Neuronal stem cell (in vitro differentiated cells): Measurements from ENCODE around the gene PCLO.

Experiments
- DNase-seq: peaks from one replicate; pipeline ENCODE4 v3.0.0-alpha.2; 2013; ENCODE audit warnings: low spot score
- H2AFZ ChIP-seq: one replicate; pipeline ENCODE4 v1.6.1; 2013; ENCODE audit warnings: mild to moderate bottlenecking, low read length, inconsistent platforms
- H2AK5ac ChIP-seq: 2 replicates; pipeline ENCODE4 v1.6.1; 2013; ENCODE audit warnings: low read depth, mild to moderate bottlenecking, inconsistent platforms, low read length, moderate library complexity, mixed read lengths
- H2BK120ac ChIP-seq: 2 replicates; pipeline ENCODE4 v1.6.1; 2013; ENCODE audit warnings: low read depth, mild to moderate bottlenecking, inconsistent platforms, low read length, moderate library complexity, mixed read lengths
- H2BK12ac ChIP-seq: one replicate; pipeline ENCODE4 v1.6.1; 2013; ENCODE audit warnings: low read length, inconsistent platforms
- H2BK15ac ChIP-seq: 2 replicates; pipeline ENCODE4 v1.6.1; 2013; ENCODE audit warnings: mild to moderate bottlenecking, low read length, inconsistent platforms, mixed read lengths
- H2BK5ac ChIP-seq: one replicate; pipeline ENCODE4 v1.6.1; 2013; ENCODE audit warnings: inconsistent platforms, mild to moderate bottlenecking, low read length, moderate library complexity
- H3K14ac ChIP-seq: one replicate; pipeline ENCODE4 v1.6.1; 2013; ENCODE audit warnings: low read length, inconsistent platforms
- H3K18ac ChIP-seq: 2 replicates; pipeline ENCODE4 v1.6.1; 2013; ENCODE audit warnings: low read length, inconsistent platforms
- H3K23ac ChIP-seq: 2 replicates; pipeline ENCODE4 v1.6.1; 2013; ENCODE audit warnings: low read depth, mild to moderate bottlenecking, mixed read lengths, low read length, inconsistent platforms; ENCODE audit not compliant: poor library complexity
- H3K27ac ChIP-seq: replicated peaks from 3 replicates; pipeline ENCODE4 v1.5.1; 2013; ENCODE audit warnings: low read length, inconsistent platforms
- H3K27me3 ChIP-seq, 3 experiments: 2 replicates each; pipeline ENCODE4 v1.6.1; 2013; ENCODE audit warnings: low read length in 3 of 3, mild to moderate bottlenecking in 2 of 3, inconsistent platforms in 1 of 3, low read depth in 1 of 3, mixed read lengths in 1 of 3, moderate library complexity in 1 of 3; ENCODE audit not compliant: control insufficient read depth in 3 of 3, insufficient read depth in 3 of 3
- H3K36me3 ChIP-seq, 2 donors: replicated peaks in 1 of 2; 2 replicates each; pipeline ENCODE4 v1.6.1; 2013; ENCODE audit warnings: low read length in 2 of 2; ENCODE audit not compliant: control insufficient read depth in 2 of 2, insufficient read depth in 2 of 2
- H3K4ac ChIP-seq: 2 replicates; pipeline ENCODE4 v1.6.1; 2013; ENCODE audit warnings: inconsistent platforms, mild to moderate bottlenecking, low read length, moderate library complexity
- H3K4me1 ChIP-seq, 2 donors: 1 replicate in 1 of 2; 2 replicates in 1 of 2; pipeline ENCODE4 v1.6.1; 2013; ENCODE audit warnings: low read length in 2 of 2, low read depth in 1 of 2; ENCODE audit not compliant: control insufficient read depth in 2 of 2, insufficient read depth in 1 of 2
- H3K4me2 ChIP-seq: one replicate; pipeline ENCODE4 v1.6.1; 2013; ENCODE audit warnings: mild to moderate bottlenecking, low read length, inconsistent platforms; ENCODE audit not compliant: insufficient read depth, poor library complexity, severe bottlenecking
- H3K4me3 ChIP-seq, 2 donors: 2 replicates each; pipeline ENCODE4 v1.5.1; 2013; ENCODE audit warnings: low read length in 2 of 2, mild to moderate bottlenecking in 2 of 2, inconsistent platforms in 1 of 2, moderate library complexity in 1 of 2
- H3K79me1 ChIP-seq: one replicate; pipeline ENCODE4 v1.6.1; 2013; ENCODE audit warnings: low read depth, mild to moderate bottlenecking, inconsistent platforms, low read length, moderate library complexity
- H3K9ac ChIP-seq: one replicate; pipeline ENCODE4 v1.6.1; 2013; ENCODE audit warnings: mild to moderate bottlenecking, low read depth, low read length, inconsistent platforms; ENCODE audit not compliant: poor library complexity
- H3K9me3 ChIP-seq, 2 donors: replicated peaks in 1 of 2; 2 replicates each; pipeline versions ENCODE3 to v1.6.1; 2013; ENCODE audit warnings: low read length in 2 of 2, mild to moderate bottlenecking in 2 of 2, inconsistent platforms in 1 of 2, low read depth in 1 of 2, mixed read lengths in 1 of 2, moderate library complexity in 1 of 2; ENCODE audit not compliant: control insufficient read depth in 2 of 2, insufficient read depth in 1 of 2
- H4K8ac ChIP-seq: one replicate; pipeline ENCODE4 v1.6.1; 2013; ENCODE audit warnings: low read depth, mild to moderate bottlenecking, inconsistent platforms, low read length, moderate library complexity
- H4K91ac ChIP-seq: one replicate; pipeline ENCODE4 v1.6.1; 2013; ENCODE audit warnings: low read length, low read depth, mild to moderate bottlenecking, inconsistent platforms; ENCODE audit not compliant: poor library complexity
- WGBS, 2 donors: extraction: QIAGEN DNeasy Blood & Tissue Kit; methylation state at CpG; one replicate each; pipeline ENCODE4 v1.1.7; 2013; ENCODE audit warnings: missing lambda C conversion rate in 2 of 2, mixed read lengths in 1 of 2; ENCODE audit not compliant: insufficient read length in 2 of 2, insufficient replicate concordance in 1 of 2; ENCODE audit errors: extremely low coverage in 2 of 2; 5-methylcytosine and 5-hydroxymethylcytosine counted together

Gene PCLO

GRCh38 chr7:82932516-82932915 is 230.2 kb downstream of the PCLO start:
- no peak overlapping the region for H3K23ac ChIP-seq
- no peak overlapping the region for H3K4ac ChIP-seq
- H2BK5ac ChIP-seq, result no peak overlapping the region
- H3K9me3 ChIP-seq, result no peaks in the 10 kb centered on the region
- no peak overlapping the region for H4K91ac ChIP-seq
- no peak overlapping the region for H3K18ac ChIP-seq
- no peak overlapping the region for H2BK12ac ChIP-seq
- H3K36me3 ChIP-seq, result peaks cover 0 to 2% of the 10 kb centered on the region in 2 donors
- H3K79me1 ChIP-seq, result no peaks in the 10 kb centered on the region
- no peak overlapping the region for H4K8ac ChIP-seq
- H3K27ac ChIP-seq, result no peak overlapping the region
- no peak overlapping the region for H3K14ac ChIP-seq
- H2AFZ ChIP-seq, result no peak overlapping the region
- WGBS, 2 donors, result no CpG with 5 or more reads among the region's 1 CpG
- H3K27me3 ChIP-seq, result no peaks in the 10 kb centered on the region
- DNase-seq, result no peak
- no peak overlapping the region for H3K9ac ChIP-seq
- no peak overlapping the region for H2BK120ac ChIP-seq
- H2BK15ac ChIP-seq, result no peak overlapping the region
- no peak overlapping the region for H3K4me3 ChIP-seq
- no peak overlapping the region for H3K4me2 ChIP-seq
- H3K4me1 ChIP-seq, result no peaks in the 10 kb centered on the region
- no peak overlapping the region for H2AK5ac ChIP-seq

GRCh38 chr7:82926477-82926876 is 236.2 kb downstream of the PCLO start:
- no peak overlapping the region for H4K91ac ChIP-seq
- no peak overlapping the region for H3K9ac ChIP-seq
- no peak overlapping the region for H2BK5ac ChIP-seq
- peaks cover 0 to 2% of the 10 kb centered on the region in 2 donors for H3K36me3 ChIP-seq
- no peak overlapping the region for H3K4me2 ChIP-seq
- peaks cover 0 to 7% of the 10 kb centered on the region in 2 donors for H3K4me1 ChIP-seq
- no peak overlapping the region for H3K4ac ChIP-seq
- no peak overlapping the region for H2AK5ac ChIP-seq
- no peak overlapping the region for H3K23ac ChIP-seq
- DNase-seq, result peak; percentile 21
- no peak overlapping the region for H3K4me3 ChIP-seq
- H3K14ac ChIP-seq, result no peak overlapping the region
- H3K9me3 ChIP-seq, result no peaks in the 10 kb centered on the region
- no peak overlapping the region for H3K18ac ChIP-seq
- no peak overlapping the region for H2AFZ ChIP-seq
- no CpG with 5 or more reads among the region's 2 CpGs for WGBS, 2 donors
- H3K27me3 ChIP-seq, result no peaks in the 10 kb centered on the region
- no peak overlapping the region for H2BK12ac ChIP-seq
- H3K27ac ChIP-seq, result no peak overlapping the region
- no peak overlapping the region for H4K8ac ChIP-seq
- no peak overlapping the region for H2BK120ac ChIP-seq
- no peaks in the 10 kb centered on the region for H3K79me1 ChIP-seq
- no peak overlapping the region for H2BK15ac ChIP-seq

- no peak overlapping the region for H3K14ac ChIP-seq
- no peak overlapping the region for H2BK15ac ChIP-seq
- peaks cover 0 to 7% of the 10 kb centered on the region in 2 donors for H3K4me1 ChIP-seq
- H3K9me3 ChIP-seq, result no peaks in the 10 kb centered on the region
- no peak overlapping the region for H4K91ac ChIP-seq
- H3K4ac ChIP-seq, result no peak overlapping the region
- no peaks in the 10 kb centered on the region for H3K27me3 ChIP-seq
- H3K36me3 ChIP-seq, result peaks cover 0 to 2% of the 10 kb centered on the region in 2 donors
- no peak overlapping the region for H3K4me2 ChIP-seq
- no peak overlapping the region for H3K9ac ChIP-seq
- H3K4me3 ChIP-seq, result no peak overlapping the region
- no peak overlapping the region for H4K8ac ChIP-seq
- H2BK12ac ChIP-seq, result no peak overlapping the region
- H3K18ac ChIP-seq, result no peak overlapping the region
- H3K23ac ChIP-seq, result no peak overlapping the region
- no peak overlapping the region for H2BK5ac ChIP-seq
- no peak overlapping the region for H2BK120ac ChIP-seq
- H3K79me1 ChIP-seq, result no peaks in the 10 kb centered on the region
- DNase-seq, result no peak
- no peak overlapping the region for H2AFZ ChIP-seq
- no peak overlapping the region for H2AK5ac ChIP-seq
- no peak overlapping the region for H3K27ac ChIP-seq
Observed at GRCh38 chr7:82925331-82925730, 237.4 kb downstream of the PCLO start.

GRCh38 chr7:82906502-82906901 is 256.2 kb downstream of the PCLO start:
- no peak overlapping the region for H3K14ac ChIP-seq
- no peak overlapping the region for H2BK120ac ChIP-seq
- no peaks in the 10 kb centered on the region for H3K4me1 ChIP-seq
- DNase-seq, result no peak
- no peak overlapping the region for H3K4me2 ChIP-seq
- no peak overlapping the region for H2BK15ac ChIP-seq
- H3K9ac ChIP-seq, result no peak overlapping the region
- no peak overlapping the region for H2AK5ac ChIP-seq
- H3K23ac ChIP-seq, result no peak overlapping the region
- H3K9me3 ChIP-seq, result no peaks in the 10 kb centered on the region
- no peaks in the 10 kb centered on the region for H3K79me1 ChIP-seq
- no peak overlapping the region for H3K18ac ChIP-seq
- H3K4me3 ChIP-seq, result no peak overlapping the region
- no peak overlapping the region for H4K8ac ChIP-seq
- H4K91ac ChIP-seq, result no peak overlapping the region
- H3K36me3 ChIP-seq, result no peaks in the 10 kb centered on the region
- no peak overlapping the region for H2BK5ac ChIP-seq
- no peak overlapping the region for H3K4ac ChIP-seq
- H3K27me3 ChIP-seq, result no peaks in the 10 kb centered on the region
- no CpG with 5 or more reads among the region's 1 CpG for WGBS, 2 donors
- no peak overlapping the region for H3K27ac ChIP-seq
- H2AFZ ChIP-seq, result no peak overlapping the region
- H2BK12ac ChIP-seq, result no peak overlapping the region
